GM12874 (cell line): ENCODE data around the gene STARD13.

Experiments
- TF ChIP-seq, protein P1 (sequence below): IDR thresholded peaks from 2 replicates; pipeline ENCODE4 v1.5.1; 2011; ENCODE audit warnings: low read depth, mild to moderate bottlenecking, control low read depth, low read length, moderate library complexity; ENCODE audit not compliant: insufficient read depth

STARD13 gene

DNA sequence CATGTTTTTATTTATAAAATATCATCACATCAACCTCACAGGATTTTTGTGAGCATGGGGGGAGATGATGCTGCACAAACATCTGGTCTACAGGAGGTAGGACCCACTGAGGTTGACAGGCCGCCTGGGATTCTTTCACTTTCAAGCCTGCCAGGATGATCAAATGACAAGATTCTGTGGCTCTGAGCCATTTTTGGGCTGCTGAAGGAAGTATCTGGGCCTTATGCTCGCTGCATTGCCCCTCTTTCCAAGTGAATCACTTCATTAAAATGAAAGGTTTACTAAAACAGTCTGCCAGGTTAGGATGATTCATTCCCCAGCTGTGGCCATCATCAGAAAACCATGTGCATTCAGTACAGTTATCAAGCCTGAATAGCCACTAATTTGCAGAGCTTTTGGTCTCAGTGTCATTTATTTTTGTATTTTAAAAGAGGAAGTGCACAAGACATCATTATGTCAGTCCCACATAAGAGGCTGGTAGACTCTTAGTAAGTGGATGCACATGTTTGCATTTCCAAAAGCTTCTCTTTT, 34.4 kb downstream of the STARD13 start:
- TF ChIP-seq, protein P1, sequence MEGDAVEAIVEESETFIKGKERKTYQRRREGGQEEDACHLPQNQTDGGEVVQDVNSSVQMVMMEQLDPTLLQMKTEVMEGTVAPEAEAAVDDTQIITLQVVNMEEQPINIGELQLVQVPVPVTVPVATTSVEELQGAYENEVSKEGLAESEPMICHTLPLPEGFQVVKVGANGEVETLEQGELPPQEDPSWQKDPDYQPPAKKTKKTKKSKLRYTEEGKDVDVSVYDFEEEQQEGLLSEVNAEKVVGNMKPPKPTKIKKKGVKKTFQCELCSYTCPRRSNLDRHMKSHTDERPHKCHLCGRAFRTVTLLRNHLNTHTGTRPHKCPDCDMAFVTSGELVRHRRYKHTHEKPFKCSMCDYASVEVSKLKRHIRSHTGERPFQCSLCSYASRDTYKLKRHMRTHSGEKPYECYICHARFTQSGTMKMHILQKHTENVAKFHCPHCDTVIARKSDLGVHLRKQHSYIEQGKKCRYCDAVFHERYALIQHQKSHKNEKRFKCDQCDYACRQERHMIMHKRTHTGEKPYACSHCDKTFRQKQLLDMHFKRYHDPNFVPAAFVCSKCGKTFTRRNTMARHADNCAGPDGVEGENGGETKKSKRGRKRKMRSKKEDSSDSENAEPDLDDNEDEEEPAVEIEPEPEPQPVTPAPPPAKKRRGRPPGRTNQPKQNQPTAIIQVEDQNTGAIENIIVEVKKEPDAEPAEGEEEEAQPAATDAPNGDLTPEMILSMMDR = no peak

DNA sequence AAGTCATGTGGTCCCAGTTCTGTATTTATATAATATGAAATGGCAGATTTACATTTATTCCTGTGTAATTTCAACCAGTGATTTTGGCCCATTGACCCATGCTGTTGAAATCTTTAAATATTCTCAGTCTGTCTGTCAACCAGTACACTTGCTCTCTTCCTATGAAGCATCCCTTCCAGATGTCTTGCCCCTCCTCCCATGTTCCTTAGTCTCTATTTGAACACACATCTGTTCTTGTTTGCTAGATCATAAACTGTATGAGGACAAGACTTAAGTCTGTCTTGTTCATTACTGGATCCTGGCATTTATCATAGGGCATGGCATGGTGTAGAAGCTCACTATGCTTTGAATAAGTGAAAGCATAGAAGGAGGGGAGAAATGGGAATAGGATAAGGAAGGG, 34.9 kb downstream of the STARD13 start:
- TF ChIP-seq, protein P1 = no peak

DNA sequence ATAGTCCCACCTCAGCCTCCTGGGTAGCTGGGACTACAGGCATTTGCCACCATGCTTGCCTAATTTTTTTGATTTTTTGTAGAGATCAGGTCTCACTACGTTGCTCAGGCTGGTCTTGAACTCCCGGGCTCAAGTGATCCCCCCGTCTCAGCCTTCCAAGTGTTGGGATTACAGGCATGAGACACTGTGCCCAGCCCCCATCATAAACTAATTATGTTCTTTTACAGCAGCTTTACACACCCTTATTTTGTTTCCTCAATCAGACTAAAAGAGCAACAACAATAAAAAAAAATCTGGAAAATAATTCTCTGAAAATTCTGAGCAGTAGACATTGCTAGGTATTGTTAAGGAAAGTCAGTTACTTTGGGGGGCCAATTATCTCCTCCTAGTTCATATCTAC, 35.7 kb downstream of the STARD13 start:
- TF ChIP-seq, protein P1 = no peak

DNA sequence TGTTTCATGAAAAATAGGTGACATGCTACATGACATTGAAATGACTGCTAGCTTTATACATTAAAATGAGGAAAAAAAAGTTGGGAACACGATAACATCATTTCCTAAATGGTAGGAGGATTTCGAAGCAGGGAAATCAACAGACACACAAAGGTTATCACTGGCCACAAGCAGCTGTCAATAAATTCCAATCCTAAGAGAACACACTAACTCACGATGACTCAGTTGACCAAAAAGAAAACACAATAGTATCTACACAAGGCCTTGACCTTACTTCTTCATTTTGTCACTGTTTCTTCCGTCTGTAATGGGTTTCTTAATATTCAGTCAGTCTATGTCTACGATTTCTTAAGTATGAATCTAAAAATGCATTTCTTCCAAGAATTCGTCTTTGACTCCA, 36.5 kb downstream of the STARD13 start:
- TF ChIP-seq, protein P1 = no peak

DNA sequence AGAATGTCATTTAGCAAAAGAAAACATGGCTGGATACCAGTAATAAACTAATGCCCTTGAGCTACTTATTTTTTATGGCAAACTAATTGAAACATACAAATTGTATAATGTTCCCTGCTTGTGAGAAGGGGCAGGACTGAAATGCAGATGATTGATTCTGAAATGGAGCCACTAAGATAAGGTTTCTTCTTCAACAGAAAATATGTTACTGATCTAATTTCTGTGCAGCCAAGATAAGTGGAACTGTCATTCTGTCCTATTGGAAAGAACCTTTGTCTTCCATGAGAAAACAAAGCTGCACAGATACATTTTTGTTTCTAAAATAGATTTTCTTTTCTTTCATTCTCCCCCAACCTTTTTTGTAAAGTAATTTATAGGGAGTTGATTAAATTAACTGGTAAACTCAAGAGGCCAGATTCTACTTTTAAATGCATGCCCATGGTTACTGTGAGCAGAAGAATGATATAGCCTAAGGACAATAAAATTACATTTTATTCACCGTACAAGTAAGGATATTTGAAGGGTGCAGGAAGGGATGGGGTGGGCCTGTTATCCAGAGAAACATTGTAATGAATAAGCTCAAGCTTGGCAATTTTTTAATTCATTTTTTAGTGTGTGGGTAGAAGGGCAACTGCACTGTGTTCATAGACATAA, 39.9 kb downstream of the STARD13 start:
- TF ChIP-seq, protein P1 = no peak

DNA sequence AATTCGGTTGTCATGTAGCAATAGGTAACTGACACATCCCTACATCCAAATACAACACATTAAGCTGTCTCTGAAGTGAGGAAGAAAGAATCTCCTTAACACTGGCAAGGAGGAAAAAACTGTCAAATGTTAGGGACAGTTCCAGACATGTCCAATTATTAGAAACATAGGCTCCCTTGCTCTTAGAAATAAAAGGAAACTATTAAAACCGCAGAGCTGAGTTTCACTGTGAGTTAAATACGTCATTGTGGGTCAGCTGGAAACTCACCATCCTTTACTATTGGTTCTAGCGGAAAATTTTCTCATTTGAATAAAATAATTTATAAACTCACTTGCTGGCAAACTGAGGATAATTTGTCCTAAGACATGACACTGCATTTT, 40.7 kb downstream of the STARD13 start:
- TF ChIP-seq, protein P1 = no peak

DNA sequence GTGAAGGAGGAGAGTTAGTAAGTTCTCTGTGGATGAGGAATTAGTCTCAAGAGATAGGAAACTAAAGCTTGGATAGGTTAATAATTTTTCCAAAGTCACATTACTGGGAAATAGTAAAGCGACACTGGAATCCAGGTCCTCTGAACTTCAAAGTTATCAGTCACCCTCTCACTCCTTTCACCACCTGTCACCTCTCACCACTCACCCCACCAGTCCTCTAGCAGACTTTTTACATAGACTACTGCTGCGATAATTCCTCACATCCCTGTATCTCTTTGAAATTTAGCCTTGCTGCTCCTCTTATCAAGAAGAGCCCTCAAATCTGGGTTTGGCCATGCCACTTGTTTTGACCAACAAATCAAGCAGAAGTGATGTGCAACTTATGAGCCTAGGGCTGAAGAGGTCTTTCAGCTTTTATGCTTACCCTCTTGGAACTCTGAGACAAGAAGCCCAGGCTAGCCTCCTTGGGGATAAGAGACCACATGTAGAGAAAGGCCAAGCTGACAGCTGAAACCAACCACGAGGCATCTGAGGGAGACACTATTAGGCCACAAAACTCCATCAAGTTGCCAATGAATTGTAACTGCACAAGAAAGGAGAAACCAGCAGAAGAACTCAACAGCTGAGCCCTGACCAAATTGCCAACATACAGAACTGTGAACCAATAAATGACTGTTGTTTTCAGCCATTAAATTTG, 41.2 kb downstream of the STARD13 start:
- TF ChIP-seq, protein P1 = no peak
